Measurements from ENCODE around the gene SPAG17. TPM values are rescaled to one million over a fixed set of nuclear protein-coding genes. Genes with fewer than 3 reads are reported as not detected.
A peak's percentile ranks its signal among the peaks of the same experiment; 100 is the strongest.

SPAG17 gene
- total RNA-seq, 1 donor, result 3.3 TPM

GRCh38 chr1:118101515-118101844 lies 83.5 kb downstream of the SPAG17 start:
- Histone ChIP-seq H3K79me2 (ENCODE audit: insufficient read depth, low read length) (no peaks in the 10 kb centered on the region), H3K4me3 (ENCODE audit: insufficient read depth, low read length) (peak overlapping the region; percentile 43), H3K4me2 (ENCODE audit: insufficient read depth, low read length) (peak overlapping the region; percentile 76), H3K36me3 (ENCODE audit: insufficient read depth, low read length) (no peaks in the 10 kb centered on the region), H2AFZ (ENCODE audit: low read length) (peak overlapping the region; percentile 65), H3K27me3 (ENCODE audit: insufficient read depth, low read length) (no peaks in the 10 kb centered on the region), H3K9me3 (ENCODE audit: low read depth, low read length) (no peaks in the 10 kb centered on the region), H4K20me1 (ENCODE audit: insufficient read depth, low read length) (no peaks in the 10 kb centered on the region), H3K4me1 (ENCODE audit: insufficient read depth, low read length) (peaks cover 35% of the 10 kb centered on the region), H3K27ac (ENCODE audit: low read depth, low read length) (peak overlapping the region; percentile 87)
- TF ChIP-seq CTCF (IDR thresholded peaks at IDR 0.05; ENCODE audit: extremely low read depth, low read depth, low read length), result no peak
- no peak for DNase-seq (ENCODE audit: insufficient read length, low spot score, missing footprints)

DNA sequence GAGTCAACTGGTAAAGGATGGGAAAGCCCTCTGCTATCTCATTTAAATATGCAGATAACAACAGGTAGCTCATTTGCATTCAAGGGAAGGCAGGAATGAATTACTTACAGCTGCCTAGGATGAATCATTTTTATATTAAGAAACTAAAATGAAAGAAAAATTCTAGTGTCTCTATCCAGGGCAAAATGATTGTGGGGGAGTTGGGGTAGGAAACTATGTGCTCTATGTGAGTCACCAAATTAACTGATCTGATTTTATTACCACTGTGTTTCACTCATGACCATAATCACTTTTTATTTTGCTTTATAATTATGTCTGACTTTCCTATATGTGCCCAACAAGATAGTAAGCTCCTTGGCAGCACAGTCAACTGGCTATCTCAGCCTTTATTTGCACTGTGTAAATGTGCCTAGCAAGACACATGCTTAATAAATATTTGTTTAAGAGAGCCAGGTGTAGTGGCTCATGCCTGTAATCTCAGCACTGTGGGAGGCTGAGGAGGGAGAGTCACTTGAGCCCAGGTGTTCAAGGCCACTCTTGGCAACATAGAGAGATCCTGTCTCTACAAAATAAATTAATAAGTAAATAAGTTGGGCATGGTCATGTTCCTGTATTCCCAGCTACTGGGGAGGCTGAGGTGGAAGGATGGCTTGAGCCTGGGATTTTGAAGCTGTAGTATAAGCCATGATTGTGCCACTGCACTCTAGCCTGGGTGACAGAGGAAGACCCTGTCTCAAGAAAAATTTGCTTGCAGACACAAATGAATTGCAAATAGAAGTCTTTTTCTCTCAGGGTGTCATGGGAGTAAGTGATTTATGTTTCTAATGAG lies 84.1 kb downstream of the SPAG17 start:
- Histone ChIP-seq H3K9me3 (ENCODE audit: low read depth, low read length) (no peaks in the 10 kb centered on the region), H3K27me3 (ENCODE audit: insufficient read depth, low read length) (no peaks in the 10 kb centered on the region), H3K4me2 (ENCODE audit: insufficient read depth, low read length) (peak overlapping the region; percentile 76), H3K4me3 (ENCODE audit: insufficient read depth, low read length) (no peak overlapping the region), H3K79me2 (ENCODE audit: insufficient read depth, low read length) (no peaks in the 10 kb centered on the region), H3K4me1 (ENCODE audit: insufficient read depth, low read length) (peaks cover 35% of the 10 kb centered on the region), H4K20me1 (ENCODE audit: insufficient read depth, low read length) (no peaks in the 10 kb centered on the region), H3K27ac (ENCODE audit: low read depth, low read length) (peak overlapping the region; percentile 87), H3K36me3 (ENCODE audit: insufficient read depth, low read length) (no peaks in the 10 kb centered on the region), H2AFZ (ENCODE audit: low read length) (no peak overlapping the region)
- TF ChIP-seq CTCF (IDR thresholded peaks at IDR 0.05; ENCODE audit: extremely low read depth, low read depth, low read length), result no peak
- peak; percentile 90 for DNase-seq (ENCODE audit: insufficient read length, low spot score, missing footprints)

GRCh38 chr1:118099686-118100085 lies 85.3 kb downstream of the SPAG17 start:
- Histone ChIP-seq H3K4me3 (ENCODE audit: insufficient read depth, low read length) (no peak overlapping the region), H3K36me3 (ENCODE audit: insufficient read depth, low read length) (no peaks in the 10 kb centered on the region), H3K27me3 (ENCODE audit: insufficient read depth, low read length) (no peaks in the 10 kb centered on the region), H2AFZ (ENCODE audit: low read length) (no peak overlapping the region), H3K27ac (ENCODE audit: low read depth, low read length) (no peak overlapping the region), H3K4me2 (ENCODE audit: insufficient read depth, low read length) (no peak overlapping the region), H3K79me2 (ENCODE audit: insufficient read depth, low read length) (no peaks in the 10 kb centered on the region), H3K9me3 (ENCODE audit: low read depth, low read length) (no peaks in the 10 kb centered on the region), H3K4me1 (ENCODE audit: insufficient read depth, low read length) (peaks cover 35% of the 10 kb centered on the region), H4K20me1 (ENCODE audit: insufficient read depth, low read length) (no peaks in the 10 kb centered on the region)
- no peak for DNase-seq (ENCODE audit: insufficient read length, low spot score, missing footprints)
- no peak for TF ChIP-seq CTCF (IDR thresholded peaks at IDR 0.05; ENCODE audit: extremely low read depth, low read depth, low read length)

GRCh38 chr1:118097622-118098348 lies 87.2 kb downstream of the SPAG17 start:
- no peaks in the 10 kb centered on the region for H3K36me3 ChIP-seq (ENCODE audit: insufficient read depth, low read length)

More at GRCh38 chr1:118097622-118098348, 87.2 kb downstream of the SPAG17 start:
- Histone ChIP-seq H3K9me3 (ENCODE audit: low read depth, low read length) (no peaks in the 10 kb centered on the region), H2AFZ (ENCODE audit: low read length) (no peak overlapping the region), H3K4me3 (ENCODE audit: insufficient read depth, low read length) (no peak overlapping the region), H3K27ac (ENCODE audit: low read depth, low read length) (no peak overlapping the region), H4K20me1 (ENCODE audit: insufficient read depth, low read length) (no peaks in the 10 kb centered on the region), H3K4me2 (ENCODE audit: insufficient read depth, low read length) (no peak overlapping the region), H3K79me2 (ENCODE audit: insufficient read depth, low read length) (no peaks in the 10 kb centered on the region), H3K4me1 (ENCODE audit: insufficient read depth, low read length) (peaks cover 35% of the 10 kb centered on the region), H3K27me3 (ENCODE audit: insufficient read depth, low read length) (peaks cover 4% of the 10 kb centered on the region)
- DNase-seq (ENCODE audit: insufficient read length, low spot score, missing footprints), result no peak
- TF ChIP-seq CTCF (IDR thresholded peaks at IDR 0.05; ENCODE audit: extremely low read depth, low read depth, low read length), result no peak
